ENCODE data around the gene IDH3G. TPM values are rescaled to one million over a fixed set of nuclear protein-coding genes. Genes with fewer than 3 reads are reported as not detected.
"Not testable (repeated sequence)": the region's sequence is repeated elsewhere in the genome, so short reads cannot be mapped to it uniquely, and the experiment has no call there.

IDH3G gene
- total RNA-seq, 2 experiments from 2014 or later: 45.9 to 51.5 TPM

DNA sequence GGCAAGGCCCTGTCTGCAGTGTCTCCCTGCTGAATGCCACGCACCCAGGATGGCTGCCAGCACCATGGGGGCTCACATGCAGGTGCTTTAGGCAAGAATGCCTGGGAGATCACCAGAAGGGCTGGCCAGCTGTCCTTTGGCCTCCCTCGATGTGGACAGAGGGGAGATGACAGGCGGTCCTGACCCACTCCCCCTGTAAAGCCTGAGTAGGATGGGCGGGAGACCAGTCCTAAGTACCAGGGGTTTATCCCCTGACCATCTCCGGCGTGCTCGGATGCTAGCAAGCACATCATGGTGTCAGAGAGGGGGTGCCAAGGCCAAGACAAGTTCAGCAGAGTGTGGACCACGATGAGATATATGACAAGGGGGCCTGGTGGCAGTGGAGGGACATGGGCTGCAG is 30.9 kb upstream of the IDH3G start:
- POLR2A ChIA-PET: no interaction called here
- H3K27ac Mint-ChIP-seq: no peak overlapping the region
- intact Hi-C loops (cut with micrococcal nuclease): no loop called here
- CTCF ChIA-PET: no interaction called here
- H3K27me3 Mint-ChIP-seq: no peaks in the 10 kb centered on the region
- H3K36me3 Mint-ChIP-seq: no peaks in the 10 kb centered on the region
- no peaks in the 10 kb centered on the region for H3K9me3 Mint-ChIP-seq
- H3K4me1 Mint-ChIP-seq (ENCODE audit: low read depth): peaks cover 42% of the 10 kb centered on the region
- no peak overlapping the region for H3K4me3 Mint-ChIP-seq
- no peak for DNase-seq

DNA sequence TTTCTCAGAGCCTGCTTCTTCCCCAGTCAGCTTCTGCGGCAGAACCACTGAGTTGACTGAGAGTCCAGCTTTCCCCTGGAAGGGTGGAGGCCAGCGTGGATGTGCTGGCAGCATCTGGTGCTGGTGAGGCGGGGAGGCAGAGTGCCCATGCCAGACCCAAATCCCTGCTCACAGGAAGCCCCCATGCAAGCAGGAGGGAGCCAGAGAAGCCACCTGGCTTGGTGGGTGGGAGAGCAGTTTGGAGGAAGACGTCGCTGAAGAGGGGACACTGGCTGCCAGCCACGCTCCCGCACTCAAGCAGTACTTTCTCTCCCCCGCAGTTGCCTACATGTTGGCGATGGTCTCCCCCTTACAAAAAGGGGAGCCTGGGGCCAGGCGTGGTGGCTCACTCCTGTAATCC is 30.2 kb upstream of the IDH3G start:
- no peaks in the 10 kb centered on the region for H3K36me3 Mint-ChIP-seq
- intact Hi-C loops (cut with micrococcal nuclease): no loop called here
- no peaks in the 10 kb centered on the region for H3K27me3 Mint-ChIP-seq
- ChIA-PET CTCF (no interaction called here), POLR2A (no interaction called here)
- no peak overlapping the region for H3K27ac Mint-ChIP-seq
- H3K9me3 Mint-ChIP-seq: no peaks in the 10 kb centered on the region
- no peak for DNase-seq
- H3K4me1 Mint-ChIP-seq (ENCODE audit: low read depth): peaks cover 41% of the 10 kb centered on the region
- no peak overlapping the region for H3K4me3 Mint-ChIP-seq

DNA sequence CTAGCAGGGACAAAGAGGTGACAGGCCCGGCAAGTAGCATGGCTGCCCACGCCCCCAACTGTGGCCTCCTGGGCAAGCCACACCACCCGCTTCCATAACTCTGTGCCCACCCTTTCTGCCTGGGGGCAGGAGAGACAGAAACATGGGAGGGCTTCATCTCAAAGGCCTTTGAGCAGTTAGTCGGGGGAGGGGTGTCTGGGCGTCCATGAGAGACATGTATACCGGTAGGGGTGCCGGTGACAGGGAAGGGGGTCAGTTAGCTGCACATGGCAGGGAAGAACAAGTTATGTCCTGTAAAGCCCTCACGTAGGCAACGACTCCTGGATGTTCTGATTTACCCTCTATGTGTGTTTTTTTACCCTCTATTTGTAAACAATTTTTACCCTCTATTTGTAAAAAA is 26.9 kb upstream of the IDH3G start:
- no peak overlapping the region for H3K27ac Mint-ChIP-seq
- intact Hi-C loops (cut with micrococcal nuclease): no loop called here
- H3K36me3 Mint-ChIP-seq: no peaks in the 10 kb centered on the region
- peaks cover 41% of the 10 kb centered on the region for H3K4me1 Mint-ChIP-seq (ENCODE audit: low read depth)
- H3K9me3 Mint-ChIP-seq: no peaks in the 10 kb centered on the region
- POLR2A ChIA-PET: no interaction called here
- no peak for DNase-seq
- CTCF ChIA-PET: no interaction called here
- no peak overlapping the region for H3K4me3 Mint-ChIP-seq
- no peaks in the 10 kb centered on the region for H3K27me3 Mint-ChIP-seq

DNA sequence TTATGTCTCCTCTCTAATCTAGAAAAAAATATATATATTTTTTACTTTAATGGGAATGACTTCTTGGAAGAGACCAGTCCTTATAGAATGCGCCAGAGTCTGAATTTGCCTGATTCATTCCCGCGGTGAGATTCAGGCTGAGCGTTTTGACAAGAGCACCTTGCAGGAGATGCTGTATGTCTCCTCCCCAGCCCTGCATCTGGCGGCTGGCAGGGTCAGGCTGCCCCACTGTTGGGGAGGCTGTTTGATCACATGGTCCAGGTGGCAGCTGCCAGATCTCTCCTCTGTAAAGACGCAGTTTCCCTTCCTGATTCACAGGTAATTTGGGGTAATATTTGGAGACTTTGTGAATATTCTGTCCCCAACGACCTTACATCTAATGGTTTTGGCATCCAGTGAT is 26.4 kb upstream of the IDH3G start:
- Mint-ChIP-seq H3K27ac (no peak overlapping the region), H3K4me3 (no peak overlapping the region), H3K36me3 (no peaks in the 10 kb centered on the region), H3K4me1 (ENCODE audit: low read depth) (peaks cover 41% of the 10 kb centered on the region), H3K27me3 (no peaks in the 10 kb centered on the region), H3K9me3 (no peaks in the 10 kb centered on the region)
- intact Hi-C loops (cut with micrococcal nuclease): no loop called here
- CTCF ChIA-PET: no interaction called here
- POLR2A ChIA-PET: no interaction called here
- DNase-seq: no peak

DNA sequence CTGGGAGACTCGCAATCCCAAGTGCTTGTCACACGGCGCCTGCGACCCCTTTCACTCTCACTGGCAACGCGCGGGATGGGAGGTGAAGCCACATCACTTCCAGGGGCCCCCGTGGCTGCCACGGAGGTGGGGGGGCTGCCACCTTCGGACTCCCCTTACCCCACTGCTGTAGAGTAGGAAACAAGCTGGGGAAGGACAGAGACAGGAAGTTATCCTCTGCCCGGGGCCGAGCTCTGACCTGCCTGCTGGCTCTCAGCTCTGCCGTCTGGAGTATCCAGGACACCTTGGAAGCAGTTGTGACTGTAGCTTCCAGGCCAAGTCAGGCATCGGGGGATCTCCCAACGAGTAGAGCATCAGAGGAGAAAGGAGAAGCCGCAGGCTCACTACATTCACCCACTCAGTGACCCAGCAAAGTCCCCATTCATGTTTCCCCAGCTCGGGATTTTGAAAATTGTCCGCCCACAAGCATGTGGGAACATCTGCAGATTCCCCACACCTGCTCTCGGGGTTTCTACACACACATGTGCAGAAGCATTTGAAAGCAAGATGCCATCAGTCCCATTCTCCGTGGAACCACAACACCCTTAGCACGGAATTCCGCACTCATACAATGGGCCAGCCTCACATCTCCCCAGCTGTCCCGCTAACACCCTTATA is 25.3 kb upstream of the IDH3G start:
- intact Hi-C loops (cut with micrococcal nuclease): no loop called here
- Mint-ChIP-seq H3K9me3 (no peaks in the 10 kb centered on the region), H3K27me3 (no peaks in the 10 kb centered on the region), H3K4me3 (peak overlapping the region; percentile 56), H3K27ac (no peak overlapping the region), H3K36me3 (no peaks in the 10 kb centered on the region), H3K4me1 (ENCODE audit: low read depth) (peaks cover 49% of the 10 kb centered on the region)
- CTCF ChIA-PET: no interaction called here
- no peak for DNase-seq
- POLR2A ChIA-PET: no interaction called here

DNA sequence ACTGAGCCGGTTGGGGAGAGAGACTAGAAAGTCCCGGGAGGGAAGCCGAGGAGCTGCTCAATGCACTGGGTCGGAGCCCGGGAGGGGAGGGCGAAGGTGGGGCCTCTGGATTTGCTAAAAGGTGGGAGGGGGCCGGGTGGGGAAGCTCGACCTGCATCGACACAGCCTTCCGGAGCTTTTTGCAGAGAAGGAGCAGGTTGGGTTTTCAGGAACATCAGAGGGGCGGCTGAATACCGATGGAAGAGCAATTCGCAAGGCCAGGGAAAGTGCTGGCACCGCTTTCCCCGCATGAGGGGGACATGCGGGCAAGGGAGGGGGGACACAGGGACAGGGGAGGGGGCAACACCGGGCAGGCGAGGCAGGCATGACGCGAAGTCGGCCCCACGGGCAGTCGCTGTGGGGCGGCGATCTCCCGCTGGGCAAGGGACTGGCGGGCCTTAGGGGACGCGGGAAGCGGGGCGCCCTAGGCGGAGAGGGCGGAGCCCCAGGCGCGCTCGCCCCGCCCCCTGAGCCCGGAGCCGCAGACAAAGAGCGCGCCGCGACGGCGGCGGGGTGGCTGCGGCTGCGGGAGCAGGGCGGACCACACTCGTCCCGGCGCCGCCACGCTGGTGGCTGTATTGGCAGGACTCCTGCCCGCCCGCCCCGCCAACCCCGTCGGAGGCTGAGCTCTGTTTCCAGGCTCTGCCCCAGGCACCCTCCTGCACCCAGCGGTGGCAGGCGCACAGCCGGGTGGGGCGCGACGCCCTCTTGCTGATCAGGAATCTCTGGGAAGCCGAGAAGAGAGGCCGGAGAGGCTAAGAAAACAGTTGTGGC is 24.6 kb upstream of the IDH3G start:
- H3K27ac Mint-ChIP-seq: no peak overlapping the region
- intact Hi-C loops (cut with micrococcal nuclease): no loop called here
- DNase-seq: peak; percentile 61
- H3K27me3 Mint-ChIP-seq: no peaks in the 10 kb centered on the region
- ChIA-PET POLR2A (no interaction called here), CTCF (interaction anchor here (1.0 kb wide), 1 partner anchor 77 kb away, joined by 3 read pairs; no protein-coding TSS in a partner anchor)
- no peaks in the 10 kb centered on the region for H3K36me3 Mint-ChIP-seq
- peak overlapping the region; percentile 56 for H3K4me3 Mint-ChIP-seq
- no peaks in the 10 kb centered on the region for H3K9me3 Mint-ChIP-seq
- peaks cover 44% of the 10 kb centered on the region for H3K4me1 Mint-ChIP-seq (ENCODE audit: low read depth)

DNA sequence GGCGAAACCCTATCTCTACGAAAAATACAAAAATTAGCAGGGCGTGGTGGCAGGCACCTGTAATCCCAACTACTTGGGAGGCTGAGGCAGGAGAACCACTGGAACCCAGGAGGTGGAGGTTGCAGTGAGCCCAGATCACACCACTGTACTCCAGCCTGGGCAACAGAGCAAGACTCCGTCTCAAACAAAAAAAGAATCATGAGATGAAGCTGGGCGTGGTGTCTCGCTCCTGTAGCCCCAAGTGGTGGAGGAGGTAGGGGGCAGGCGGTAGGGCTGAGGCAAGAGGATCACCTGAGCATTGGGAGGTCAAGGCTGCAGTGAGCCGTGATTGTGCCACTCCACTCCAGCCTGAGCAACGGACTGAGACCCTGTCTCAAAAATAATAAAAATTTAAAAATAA is 23.9 kb upstream of the IDH3G start:
- DNase-seq; H3K36me3 Mint-ChIP-seq; H3K9me3 Mint-ChIP-seq; intact Hi-C loops (cut with micrococcal nuclease); POLR2A ChIA-PET; H3K27ac Mint-ChIP-seq; H3K27me3 Mint-ChIP-seq; H3K4me3 Mint-ChIP-seq: not testable (repeated sequence)
- CTCF ChIA-PET: interaction anchor here (1.0 kb wide), 1 partner anchor 78 kb away, joined by 3 read pairs; no protein-coding TSS in a partner anchor
- peaks cover 42% of the 10 kb centered on the region for H3K4me1 Mint-ChIP-seq (ENCODE audit: low read depth)

DNA sequence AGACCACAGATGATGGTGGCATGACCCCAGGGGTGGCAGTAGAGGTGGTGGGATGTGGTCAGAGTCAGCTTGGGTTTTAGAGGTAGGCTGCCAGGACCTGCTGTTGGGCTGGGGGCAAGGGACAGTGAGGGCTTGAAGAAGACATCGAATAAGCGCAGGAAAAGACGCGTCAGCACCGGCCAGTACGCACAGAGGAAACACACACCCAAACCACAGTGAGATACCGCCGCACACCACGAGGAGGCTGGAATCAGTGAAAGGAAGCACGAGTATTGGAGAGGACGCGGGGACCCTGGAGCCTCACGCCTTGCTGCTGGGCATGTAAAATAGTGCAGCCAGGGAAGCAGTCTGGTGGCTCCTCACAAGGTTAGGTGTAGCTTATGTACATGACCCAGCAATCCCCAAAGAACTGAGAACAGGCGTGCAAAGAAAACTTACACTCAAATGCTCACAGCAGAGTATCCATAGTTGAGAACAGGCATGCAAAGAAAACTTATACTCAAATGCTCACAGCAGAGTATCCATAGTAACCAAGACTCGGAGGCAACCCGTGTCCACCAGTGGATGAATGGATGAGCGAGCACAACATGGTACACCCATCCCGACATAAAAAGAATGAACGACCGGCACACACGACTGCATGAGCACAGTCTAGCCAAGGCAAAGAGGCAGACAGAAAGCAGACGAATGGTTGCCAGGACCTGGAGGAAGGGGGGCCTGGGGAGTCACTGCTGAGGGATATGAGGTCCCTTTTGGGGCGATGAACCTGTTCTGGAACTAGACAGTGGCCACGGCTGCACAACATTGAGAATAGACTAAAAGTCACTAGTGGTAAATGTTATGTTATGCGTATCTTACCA is 22.9 kb upstream of the IDH3G start:
- intact Hi-C loops (cut with micrococcal nuclease): no loop called here
- H3K27ac Mint-ChIP-seq: no peak overlapping the region
- POLR2A ChIA-PET: no interaction called here

DNA sequence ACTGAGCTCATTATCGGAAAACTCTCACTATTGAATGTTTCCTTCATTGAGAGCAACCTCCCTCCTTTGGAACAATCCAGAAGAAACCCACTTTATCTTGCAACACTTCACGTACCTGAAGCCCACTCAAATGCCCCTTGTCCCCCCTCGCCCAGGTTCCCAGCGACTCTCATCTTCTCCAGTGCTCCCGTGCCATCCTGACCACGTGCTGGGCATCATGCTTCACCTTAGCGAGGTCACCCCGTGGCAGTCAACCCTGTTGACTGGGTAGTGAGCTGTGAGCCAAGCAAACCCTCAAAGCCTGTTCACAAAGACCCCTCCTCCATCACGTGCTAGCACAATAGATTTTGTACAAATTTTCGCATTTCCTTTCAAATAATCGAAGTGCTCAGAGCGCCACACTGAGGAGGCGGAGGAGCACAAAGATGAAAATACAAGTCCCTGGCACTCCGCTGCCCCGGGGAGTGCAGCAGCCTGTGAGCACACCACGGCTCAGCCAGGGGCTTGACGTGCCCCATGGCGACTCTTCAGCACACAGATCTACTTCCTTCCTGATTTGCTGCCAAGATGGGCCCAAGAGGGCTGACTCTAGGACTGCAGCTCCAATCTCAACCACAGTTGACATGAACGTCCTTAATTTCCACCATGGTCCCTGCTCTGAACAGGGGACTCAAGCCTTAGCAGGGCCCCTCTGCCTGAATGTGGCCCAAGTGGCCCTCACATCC is 20.6 kb upstream of the IDH3G start:
- CTCF ChIA-PET: no interaction called here
- peaks cover 22% of the 10 kb centered on the region for H3K4me1 Mint-ChIP-seq (ENCODE audit: low read depth)
- POLR2A ChIA-PET: no interaction called here
- no peaks in the 10 kb centered on the region for H3K27me3 Mint-ChIP-seq
- no peak overlapping the region for H3K27ac Mint-ChIP-seq
- no peak for DNase-seq
- no peaks in the 10 kb centered on the region for H3K36me3 Mint-ChIP-seq
- no peak overlapping the region for H3K4me3 Mint-ChIP-seq
- intact Hi-C loops (cut with micrococcal nuclease): no loop called here
- no peaks in the 10 kb centered on the region for H3K9me3 Mint-ChIP-seq

More for the DNA sequence above, 22.9 kb upstream of the IDH3G start:
- Mint-ChIP-seq H3K36me3 (no peaks in the 10 kb centered on the region), H3K27me3 (no peaks in the 10 kb centered on the region), H3K4me3 (peak overlapping the region; percentile 21), H3K9me3 (no peaks in the 10 kb centered on the region), H3K4me1 (ENCODE audit: low read depth) (peaks cover 36% of the 10 kb centered on the region)
- peak; percentile 72 for DNase-seq
- CTCF ChIA-PET: interaction anchor here (1.0 kb wide), 1 partner anchor 130 kb away, joined by 4 read pairs; no protein-coding TSS in a partner anchor

DNA sequence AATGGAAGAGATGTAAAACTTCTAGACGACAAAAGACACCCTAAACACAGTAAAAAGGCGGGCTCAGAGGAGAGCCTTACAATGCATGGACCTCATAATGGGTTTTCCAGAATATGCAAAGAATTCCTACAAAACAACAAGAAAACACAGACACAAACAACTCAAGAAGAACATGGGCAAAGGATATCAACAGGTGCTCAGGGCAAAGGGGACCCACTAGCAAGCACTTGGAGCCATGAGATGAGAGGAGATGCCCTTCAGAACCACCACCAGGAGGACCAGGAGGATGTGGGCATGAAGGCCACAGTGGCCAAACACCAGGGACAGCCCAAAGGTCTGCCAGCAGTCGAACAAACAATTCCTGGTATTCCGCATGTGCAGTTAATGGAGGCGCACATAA is 19.0 kb upstream of the IDH3G start:
- Mint-ChIP-seq H3K36me3 (no peaks in the 10 kb centered on the region), H3K4me1 (ENCODE audit: low read depth) (peaks cover 22% of the 10 kb centered on the region), H3K27ac (no peak overlapping the region), H3K27me3 (no peaks in the 10 kb centered on the region), H3K9me3 (no peaks in the 10 kb centered on the region), H3K4me3 (no peak overlapping the region)
- intact Hi-C loops (cut with micrococcal nuclease): no loop called here
- ChIA-PET POLR2A (no interaction called here), CTCF (no interaction called here)
- no peak for DNase-seq

DNA sequence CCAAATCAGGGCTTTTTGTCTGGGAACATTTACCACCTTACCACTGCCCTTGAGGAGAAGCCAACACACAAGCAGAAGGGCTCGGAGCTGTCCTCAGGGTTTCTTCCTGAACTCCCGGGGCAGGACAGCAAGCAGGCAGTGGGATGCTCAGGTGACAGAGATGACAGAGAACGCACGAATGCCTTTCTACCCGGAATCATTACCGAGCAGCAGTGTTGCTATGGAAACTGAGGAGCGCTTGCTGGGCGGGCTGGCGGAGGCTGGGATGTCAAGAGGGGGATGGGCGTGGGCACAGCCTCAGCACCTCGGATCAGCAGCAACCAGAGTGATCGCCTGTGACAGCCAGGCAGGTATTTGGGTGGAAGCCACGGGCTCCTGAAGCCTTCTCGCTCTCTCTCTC is 18.0 kb upstream of the IDH3G start:
- DNase-seq: no peak
- Mint-ChIP-seq H3K27me3 (no peaks in the 10 kb centered on the region), H3K4me1 (ENCODE audit: low read depth) (peaks cover 18% of the 10 kb centered on the region), H3K36me3 (no peaks in the 10 kb centered on the region), H3K27ac (no peak overlapping the region), H3K4me3 (no peak overlapping the region), H3K9me3 (no peaks in the 10 kb centered on the region)
- intact Hi-C loops (cut with micrococcal nuclease): no loop called here
- POLR2A ChIA-PET: no interaction called here
- CTCF ChIA-PET: no interaction called here

DNA sequence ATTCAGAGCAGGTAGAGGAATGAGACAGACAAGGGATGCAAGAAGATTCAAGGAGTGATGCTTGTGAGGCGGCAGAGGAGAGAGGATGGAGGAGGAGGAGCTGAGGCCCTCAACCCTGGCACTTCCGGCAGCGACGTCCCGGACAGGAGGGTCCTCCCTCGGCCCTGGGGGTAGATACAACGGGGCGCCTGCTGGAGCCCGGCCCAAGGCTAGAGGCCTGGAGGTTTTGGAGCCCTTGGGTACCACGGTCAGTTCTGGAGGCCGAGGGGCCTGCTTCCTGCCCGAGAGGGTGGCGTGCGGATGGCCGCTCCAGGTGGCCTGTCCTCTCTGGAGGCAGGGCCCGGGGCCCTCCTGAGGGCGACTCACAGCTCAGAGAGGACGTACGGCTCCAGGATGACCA is 13.8 kb upstream of the IDH3G start:
- no peaks in the 10 kb centered on the region for H3K36me3 Mint-ChIP-seq
- H3K4me3 Mint-ChIP-seq: no peak overlapping the region
- intact Hi-C loops (cut with micrococcal nuclease): no loop called here
- no peaks in the 10 kb centered on the region for H3K9me3 Mint-ChIP-seq
- no peak overlapping the region for H3K27ac Mint-ChIP-seq
- H3K4me1 Mint-ChIP-seq (ENCODE audit: low read depth): no peaks in the 10 kb centered on the region
- POLR2A ChIA-PET: no interaction called here
- no peak for DNase-seq
- H3K27me3 Mint-ChIP-seq: no peaks in the 10 kb centered on the region
- CTCF ChIA-PET: no interaction called here

All from activated CD4-positive, alpha-beta memory T cell treated with anti-CD3 and anti-CD28 coated beads for 36 hours (primary cell).